Measurements from ENCODE around the gene HBM.
"Not testable (repeated sequence)": the region's sequence is repeated elsewhere in the genome, so short reads cannot be mapped to it uniquely, and the experiment has no call there.

HBM gene

DNA sequence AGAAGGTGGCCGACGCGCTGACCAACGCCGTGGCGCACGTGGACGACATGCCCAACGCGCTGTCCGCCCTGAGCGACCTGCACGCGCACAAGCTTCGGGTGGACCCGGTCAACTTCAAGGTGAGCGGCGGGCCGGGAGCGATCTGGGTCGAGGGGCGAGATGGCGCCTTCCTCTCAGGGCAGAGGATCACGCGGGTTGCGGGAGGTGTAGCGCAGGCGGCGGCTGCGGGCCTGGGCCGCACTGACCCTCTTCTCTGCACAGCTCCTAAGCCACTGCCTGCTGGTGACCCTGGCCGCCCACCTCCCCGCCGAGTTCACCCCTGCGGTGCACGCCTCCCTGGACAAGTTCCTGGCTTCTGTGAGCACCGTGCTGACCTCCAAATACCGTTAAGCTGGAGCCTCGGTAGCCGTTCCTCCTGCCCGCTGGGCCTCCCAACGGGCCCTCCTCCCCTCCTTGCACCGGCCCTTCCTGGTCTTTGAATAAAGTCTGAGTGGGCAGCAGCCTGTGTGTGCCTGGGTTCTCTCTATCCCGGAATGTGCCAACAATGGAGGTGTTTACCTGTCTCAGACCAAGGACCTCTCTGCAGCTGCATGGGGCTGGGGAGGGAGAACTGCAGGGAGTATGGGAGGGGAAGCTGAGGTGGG, 7.6 kb downstream of the HBM start:
- peaks cover 33% of the 10 kb centered on the region for H3K27me3 ChIP-seq (replicated peaks; ENCODE audit: control insufficient read depth, insufficient read depth, low read length)
- H3K9ac ChIP-seq (ENCODE audit: low read length); H3K4me1 ChIP-seq (ENCODE audit: control insufficient read depth, insufficient read depth, low read length); H3K4me3 ChIP-seq (ENCODE audit: low read length); H3K36me3 ChIP-seq (ENCODE audit: control insufficient read depth, insufficient read depth, low read length, severe bottlenecking); H3K9me3 ChIP-seq (ENCODE audit: control insufficient read depth, low read length); DNase-seq (ENCODE audit: low read depth): not testable (repeated sequence)

DNA sequence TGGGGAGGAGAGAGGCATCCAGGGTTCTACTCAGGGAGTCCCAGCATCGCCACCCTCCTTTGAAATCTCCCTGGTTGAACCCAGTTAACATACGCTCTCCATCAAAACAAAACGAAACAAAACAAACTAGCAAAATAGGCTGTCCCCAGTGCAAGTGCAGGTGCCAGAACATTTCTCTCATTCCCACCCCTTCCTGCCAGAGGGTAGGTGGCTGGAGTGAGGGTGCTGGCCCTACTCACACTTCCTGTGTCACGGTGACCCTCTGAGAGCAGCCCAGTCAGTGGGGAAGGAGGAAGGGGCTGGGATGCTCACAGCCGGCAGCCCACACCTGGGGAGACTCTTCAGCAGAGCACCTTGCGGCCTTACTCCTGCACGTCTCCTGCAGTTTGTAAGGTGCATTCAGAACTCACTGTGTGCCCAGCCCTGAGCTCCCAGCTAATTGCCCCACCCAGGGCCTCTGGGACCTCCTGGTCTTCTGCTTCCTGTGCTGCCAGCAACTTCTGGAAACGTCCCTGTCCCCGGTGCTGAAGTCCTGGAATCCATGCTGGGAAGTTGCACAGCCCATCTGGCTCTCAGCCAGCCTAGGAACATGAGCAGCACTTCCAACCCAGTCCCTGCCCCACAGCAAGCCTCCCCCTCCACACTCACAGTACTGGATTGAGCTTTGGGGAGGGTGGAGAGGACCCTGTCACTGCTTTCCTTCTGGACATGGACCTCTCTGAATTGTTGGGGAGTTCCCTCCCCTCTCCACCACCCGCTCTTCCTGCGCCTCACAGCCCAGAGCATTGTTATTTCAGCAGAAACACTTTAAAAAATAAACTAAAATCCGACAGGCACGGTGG, 8.4 kb downstream of the HBM start:
- H3K9me3 ChIP-seq (ENCODE audit: control insufficient read depth, low read length); H3K9ac ChIP-seq (ENCODE audit: low read length); H3K36me3 ChIP-seq (ENCODE audit: control insufficient read depth, insufficient read depth, low read length, severe bottlenecking); H3K4me3 ChIP-seq (ENCODE audit: low read length); H3K4me1 ChIP-seq (ENCODE audit: control insufficient read depth, insufficient read depth, low read length): not testable (repeated sequence)
- H3K27me3 ChIP-seq (replicated peaks; ENCODE audit: control insufficient read depth, insufficient read depth, low read length), result peaks cover 30% of the 10 kb centered on the region
- peak; percentile 31 for DNase-seq (ENCODE audit: low read depth)

DNA sequence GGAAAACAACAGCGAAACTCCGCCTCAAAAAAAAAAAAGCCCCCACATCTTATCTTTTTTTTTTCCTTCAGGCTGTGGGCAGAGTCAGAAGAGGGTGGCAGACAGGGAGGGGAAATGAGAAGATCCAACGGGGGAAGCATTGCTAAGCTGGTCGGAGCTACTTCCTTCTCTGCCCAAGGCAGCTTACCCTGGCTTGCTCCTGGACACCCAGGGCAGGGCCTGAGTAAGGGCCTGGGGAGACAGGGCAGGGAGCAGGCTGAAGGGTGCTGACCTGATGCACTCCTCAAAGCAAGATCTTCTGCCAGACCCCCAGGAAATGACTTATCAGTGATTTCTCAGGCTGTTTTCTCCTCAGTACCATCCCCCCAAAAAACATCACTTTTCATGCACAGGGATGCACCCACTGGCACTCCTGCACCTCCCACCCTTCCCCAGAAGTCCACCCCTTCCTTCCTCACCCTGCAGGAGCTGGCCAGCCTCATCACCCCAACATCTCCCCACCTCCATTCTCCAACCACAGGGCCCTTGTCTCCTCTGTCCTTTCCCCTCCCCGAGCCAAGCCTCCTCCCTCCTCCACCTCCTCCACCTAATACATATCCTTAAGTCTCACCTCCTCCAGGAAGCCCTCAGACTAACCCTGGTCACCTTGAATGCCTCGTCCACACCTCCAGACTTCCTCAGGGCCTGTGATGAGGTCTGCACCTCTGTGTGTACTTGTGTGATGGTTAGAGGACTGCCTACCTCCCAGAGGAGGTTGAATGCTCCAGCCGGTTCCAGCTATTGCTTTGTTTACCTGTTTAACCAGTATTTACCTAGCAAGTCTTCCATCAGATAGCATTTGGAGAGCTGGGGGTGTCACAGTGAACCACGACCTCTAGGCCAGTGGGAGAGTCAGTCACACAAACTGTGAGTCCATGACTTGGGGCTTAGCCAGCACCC, 9.5 kb downstream of the HBM start:
- no peak overlapping the region for H3K4me3 ChIP-seq (ENCODE audit: low read length)
- no peak for DNase-seq (ENCODE audit: low read depth)
- no peak overlapping the region for H3K9ac ChIP-seq (ENCODE audit: low read length)
- H3K27me3 ChIP-seq (replicated peaks; ENCODE audit: control insufficient read depth, insufficient read depth, low read length), result peaks cover 39% of the 10 kb centered on the region
- H3K9me3 ChIP-seq (ENCODE audit: control insufficient read depth, low read length), result no peaks in the 10 kb centered on the region
- peaks cover 3% of the 10 kb centered on the region for H3K4me1 ChIP-seq (ENCODE audit: control insufficient read depth, insufficient read depth, low read length)
- H3K36me3 ChIP-seq (ENCODE audit: control insufficient read depth, insufficient read depth, low read length, severe bottlenecking), result no peaks in the 10 kb centered on the region

DNA sequence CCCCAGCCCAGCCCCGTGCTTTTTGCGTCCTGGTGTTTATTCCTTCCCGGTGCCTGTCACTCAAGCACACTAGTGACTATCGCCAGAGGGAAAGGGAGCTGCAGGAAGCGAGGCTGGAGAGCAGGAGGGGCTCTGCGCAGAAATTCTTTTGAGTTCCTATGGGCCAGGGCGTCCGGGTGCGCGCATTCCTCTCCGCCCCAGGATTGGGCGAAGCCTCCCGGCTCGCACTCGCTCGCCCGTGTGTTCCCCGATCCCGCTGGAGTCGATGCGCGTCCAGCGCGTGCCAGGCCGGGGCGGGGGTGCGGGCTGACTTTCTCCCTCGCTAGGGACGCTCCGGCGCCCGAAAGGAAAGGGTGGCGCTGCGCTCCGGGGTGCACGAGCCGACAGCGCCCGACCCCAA, 10.2 kb downstream of the HBM start:
- H3K36me3 ChIP-seq (ENCODE audit: control insufficient read depth, insufficient read depth, low read length, severe bottlenecking); DNase-seq (ENCODE audit: low read depth); H3K4me1 ChIP-seq (ENCODE audit: control insufficient read depth, insufficient read depth, low read length); H3K9me3 ChIP-seq (ENCODE audit: control insufficient read depth, low read length); H3K4me3 ChIP-seq (ENCODE audit: low read length); H3K9ac ChIP-seq (ENCODE audit: low read length): not testable (repeated sequence)
- peaks cover 36% of the 10 kb centered on the region for H3K27me3 ChIP-seq (replicated peaks; ENCODE audit: control insufficient read depth, insufficient read depth, low read length)

DNA sequence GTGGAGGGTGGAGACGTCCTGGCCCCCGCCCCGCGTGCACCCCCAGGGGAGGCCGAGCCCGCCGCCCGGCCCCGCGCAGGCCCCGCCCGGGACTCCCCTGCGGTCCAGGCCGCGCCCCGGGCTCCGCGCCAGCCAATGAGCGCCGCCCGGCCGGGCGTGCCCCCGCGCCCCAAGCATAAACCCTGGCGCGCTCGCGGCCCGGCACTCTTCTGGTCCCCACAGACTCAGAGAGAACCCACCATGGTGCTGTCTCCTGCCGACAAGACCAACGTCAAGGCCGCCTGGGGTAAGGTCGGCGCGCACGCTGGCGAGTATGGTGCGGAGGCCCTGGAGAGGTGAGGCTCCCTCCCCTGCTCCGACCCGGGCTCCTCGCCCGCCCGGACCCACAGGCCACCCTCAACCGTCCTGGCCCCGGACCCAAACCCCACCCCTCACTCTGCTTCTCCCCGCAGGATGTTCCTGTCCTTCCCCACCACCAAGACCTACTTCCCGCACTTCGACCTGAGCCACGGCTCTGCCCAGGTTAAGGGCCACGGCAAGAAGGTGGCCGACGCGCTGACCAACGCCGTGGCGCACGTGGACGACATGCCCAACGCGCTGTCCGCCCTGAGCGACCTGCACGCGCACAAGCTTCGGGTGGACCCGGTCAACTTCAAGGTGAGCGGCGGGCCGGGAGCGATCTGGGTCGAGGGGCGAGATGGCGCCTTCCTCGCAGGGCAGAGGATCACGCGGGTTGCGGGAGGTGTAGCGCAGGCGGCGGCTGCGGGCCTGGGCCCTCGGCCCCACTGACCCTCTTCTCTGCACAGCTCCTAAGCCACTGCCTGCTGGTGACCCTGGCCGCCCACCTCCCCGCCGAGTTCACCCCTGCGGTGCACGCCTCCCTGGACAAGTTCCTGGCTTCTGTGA, 11.0 kb downstream of the HBM start, which contains the start of gene HBA1:
HBA1 (plus strand) TSS at position 204 of the 906 bp plus-strand sequence; CDS start at position 241, 37 bp downstream.
- not testable (repeated sequence) for DNase-seq (ENCODE audit: low read depth); H3K4me1 ChIP-seq (ENCODE audit: control insufficient read depth, insufficient read depth, low read length); H3K36me3 ChIP-seq (ENCODE audit: control insufficient read depth, insufficient read depth, low read length, severe bottlenecking); H3K9ac ChIP-seq (ENCODE audit: low read length); H3K9me3 ChIP-seq (ENCODE audit: control insufficient read depth, low read length); H3K4me3 ChIP-seq (ENCODE audit: low read length)
- H3K27me3 ChIP-seq (replicated peaks; ENCODE audit: control insufficient read depth, insufficient read depth, low read length), result peaks cover 36% of the 10 kb centered on the region

DNA sequence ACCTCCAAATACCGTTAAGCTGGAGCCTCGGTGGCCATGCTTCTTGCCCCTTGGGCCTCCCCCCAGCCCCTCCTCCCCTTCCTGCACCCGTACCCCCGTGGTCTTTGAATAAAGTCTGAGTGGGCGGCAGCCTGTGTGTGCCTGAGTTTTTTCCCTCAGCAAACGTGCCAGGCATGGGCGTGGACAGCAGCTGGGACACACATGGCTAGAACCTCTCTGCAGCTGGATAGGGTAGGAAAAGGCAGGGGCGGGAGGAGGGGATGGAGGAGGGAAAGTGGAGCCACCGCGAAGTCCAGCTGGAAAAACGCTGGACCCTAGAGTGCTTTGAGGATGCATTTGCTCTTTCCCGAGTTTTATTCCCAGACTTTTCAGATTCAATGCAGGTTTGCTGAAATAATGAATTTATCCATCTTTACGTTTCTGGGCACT, 11.6 kb downstream of the HBM start:
- H3K9ac ChIP-seq (ENCODE audit: low read length), result no peak overlapping the region
- peaks cover 36% of the 10 kb centered on the region for H3K27me3 ChIP-seq (replicated peaks; ENCODE audit: control insufficient read depth, insufficient read depth, low read length)
- H3K4me1 ChIP-seq (ENCODE audit: control insufficient read depth, insufficient read depth, low read length), result peaks cover 8% of the 10 kb centered on the region
- no peaks in the 10 kb centered on the region for H3K9me3 ChIP-seq (ENCODE audit: control insufficient read depth, low read length)
- H3K36me3 ChIP-seq (ENCODE audit: control insufficient read depth, insufficient read depth, low read length, severe bottlenecking), result no peaks in the 10 kb centered on the region
- DNase-seq (ENCODE audit: low read depth), result peak; percentile 50
- H3K4me3 ChIP-seq (ENCODE audit: low read length), result no peak overlapping the region

DNA sequence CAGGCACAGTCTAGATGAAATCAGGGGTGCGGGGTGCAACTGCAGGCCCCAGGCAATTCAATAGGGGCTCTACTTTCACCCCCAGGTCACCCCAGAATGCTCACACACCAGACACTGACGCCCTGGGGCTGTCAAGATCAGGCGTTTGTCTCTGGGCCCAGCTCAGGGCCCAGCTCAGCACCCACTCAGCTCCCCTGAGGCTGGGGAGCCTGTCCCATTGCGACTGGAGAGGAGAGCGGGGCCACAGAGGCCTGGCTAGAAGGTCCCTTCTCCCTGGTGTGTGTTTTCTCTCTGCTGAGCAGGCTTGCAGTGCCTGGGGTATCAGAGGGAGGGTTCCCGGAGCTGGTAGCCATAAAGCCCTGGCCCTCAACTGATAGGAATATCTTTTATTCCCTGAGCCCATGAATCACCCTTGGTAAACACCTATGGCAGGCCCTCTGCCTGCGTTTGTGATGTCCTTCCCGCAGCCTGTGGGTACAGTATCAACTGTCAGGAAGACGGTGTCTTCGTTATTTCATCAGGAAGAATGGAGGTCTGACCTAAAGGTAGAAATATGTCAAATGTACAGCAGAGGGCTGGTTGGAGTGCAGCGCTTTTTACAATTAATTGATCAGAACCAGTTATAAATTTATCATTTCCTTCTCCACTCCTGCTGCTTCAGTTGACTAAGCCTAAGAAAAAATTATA, 12.3 kb downstream of the HBM start:
- H3K27me3 ChIP-seq (replicated peaks; ENCODE audit: control insufficient read depth, insufficient read depth, low read length), result peaks cover 36% of the 10 kb centered on the region
- no peak for DNase-seq (ENCODE audit: low read depth)
- H3K36me3 ChIP-seq (ENCODE audit: control insufficient read depth, insufficient read depth, low read length, severe bottlenecking), result no peaks in the 10 kb centered on the region

DNA sequence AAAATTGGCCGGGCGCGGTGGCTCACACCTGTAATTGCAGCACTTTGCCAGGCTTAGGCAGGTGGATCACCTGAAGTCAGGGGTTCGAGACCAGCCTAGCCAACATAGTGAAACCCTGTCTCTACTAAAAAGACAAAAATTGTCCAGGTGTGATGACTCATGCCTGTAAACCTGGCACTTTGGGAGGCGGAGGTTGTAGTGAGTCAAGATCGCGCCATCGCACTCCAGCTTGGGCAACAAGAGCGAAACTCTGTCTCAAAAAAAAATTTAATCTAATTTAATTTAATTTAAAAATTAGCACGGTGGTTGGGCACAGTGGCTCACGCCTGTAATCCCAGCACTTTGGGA, 12.9 kb downstream of the HBM start:
- peaks cover 36% of the 10 kb centered on the region for H3K27me3 ChIP-seq (replicated peaks; ENCODE audit: control insufficient read depth, insufficient read depth, low read length)

More for the DNA sequence above, 12.3 kb downstream of the HBM start:
- Histone ChIP-seq H3K4me1 (ENCODE audit: control insufficient read depth, insufficient read depth, low read length) (peaks cover 8% of the 10 kb centered on the region), H3K4me3 (ENCODE audit: low read length) (no peak overlapping the region), H3K9me3 (ENCODE audit: control insufficient read depth, low read length) (no peaks in the 10 kb centered on the region), H3K9ac (ENCODE audit: low read length) (no peak overlapping the region)

DNA sequence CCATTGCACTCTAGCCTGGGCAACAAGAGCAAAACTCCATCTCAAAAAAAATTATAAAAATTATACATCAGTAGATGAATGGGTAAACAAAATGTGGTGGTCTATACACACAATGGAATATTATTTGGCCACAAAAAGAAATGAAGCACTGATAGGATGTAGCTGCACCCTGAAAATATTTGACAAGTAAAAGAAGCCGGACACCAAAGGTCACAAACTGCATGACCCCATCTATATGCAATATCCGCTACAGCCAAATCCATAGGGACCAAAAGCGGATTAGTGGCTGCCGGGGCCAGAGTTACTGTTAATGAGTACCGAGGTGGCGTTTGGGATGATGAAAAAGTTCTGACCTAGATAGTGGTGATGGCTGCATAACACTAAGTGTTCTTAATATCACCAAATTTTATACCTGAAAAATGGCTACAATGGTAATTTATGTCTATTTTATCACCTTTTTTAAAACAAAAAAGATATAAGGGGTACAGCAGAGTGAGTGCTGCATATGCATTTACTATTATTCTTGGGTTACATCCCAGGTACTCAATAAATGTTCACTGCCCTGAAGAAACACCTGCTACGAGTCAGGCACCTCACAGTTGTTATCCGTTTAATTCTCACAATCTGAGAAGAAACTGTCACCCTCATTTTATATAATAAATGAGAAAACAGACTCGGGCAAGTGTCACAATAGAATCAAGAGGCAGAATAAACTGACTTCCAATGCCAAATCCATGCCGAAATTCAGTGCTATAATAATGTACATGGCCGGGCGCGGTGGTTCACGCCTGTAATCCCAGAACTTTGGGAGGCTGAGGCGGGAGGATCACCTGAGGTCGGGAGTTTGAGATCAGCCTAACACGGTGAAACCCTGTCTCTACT, 13.7 kb downstream of the HBM start:
- Histone ChIP-seq H3K9me3 (ENCODE audit: control insufficient read depth, low read length) (no peaks in the 10 kb centered on the region), H3K4me3 (ENCODE audit: low read length) (no peak overlapping the region), H3K4me1 (ENCODE audit: control insufficient read depth, insufficient read depth, low read length) (peaks cover 8% of the 10 kb centered on the region), H3K9ac (ENCODE audit: low read length) (no peak overlapping the region), H3K27me3 (replicated peaks; ENCODE audit: control insufficient read depth, insufficient read depth, low read length) (peaks cover 36% of the 10 kb centered on the region), H3K36me3 (ENCODE audit: control insufficient read depth, insufficient read depth, low read length, severe bottlenecking) (no peaks in the 10 kb centered on the region)
- DNase-seq (ENCODE audit: low read depth), result no peak

More for the DNA sequence above, 12.9 kb downstream of the HBM start:
- Histone ChIP-seq H3K9ac (ENCODE audit: low read length) (no peak overlapping the region), H3K4me3 (ENCODE audit: low read length) (no peak overlapping the region), H3K4me1 (ENCODE audit: control insufficient read depth, insufficient read depth, low read length) (peaks cover 8% of the 10 kb centered on the region), H3K36me3 (ENCODE audit: control insufficient read depth, insufficient read depth, low read length, severe bottlenecking) (no peaks in the 10 kb centered on the region), H3K9me3 (ENCODE audit: control insufficient read depth, low read length) (no peaks in the 10 kb centered on the region)
- no peak for DNase-seq (ENCODE audit: low read depth)
